Measurements from ENCODE around the gene CACUL1. TPM values are rescaled to one million over a fixed set of nuclear protein-coding genes. Genes with fewer than 3 reads are reported as not detected.
"Not testable (repeated sequence)": the region's sequence is repeated elsewhere in the genome, so short reads cannot be mapped to it uniquely, and the experiment has no call there.

Gene CACUL1
- polyA plus RNA-seq, 3 donors, result 4.1 to 8.7 (median 7.6) TPM

DNA sequence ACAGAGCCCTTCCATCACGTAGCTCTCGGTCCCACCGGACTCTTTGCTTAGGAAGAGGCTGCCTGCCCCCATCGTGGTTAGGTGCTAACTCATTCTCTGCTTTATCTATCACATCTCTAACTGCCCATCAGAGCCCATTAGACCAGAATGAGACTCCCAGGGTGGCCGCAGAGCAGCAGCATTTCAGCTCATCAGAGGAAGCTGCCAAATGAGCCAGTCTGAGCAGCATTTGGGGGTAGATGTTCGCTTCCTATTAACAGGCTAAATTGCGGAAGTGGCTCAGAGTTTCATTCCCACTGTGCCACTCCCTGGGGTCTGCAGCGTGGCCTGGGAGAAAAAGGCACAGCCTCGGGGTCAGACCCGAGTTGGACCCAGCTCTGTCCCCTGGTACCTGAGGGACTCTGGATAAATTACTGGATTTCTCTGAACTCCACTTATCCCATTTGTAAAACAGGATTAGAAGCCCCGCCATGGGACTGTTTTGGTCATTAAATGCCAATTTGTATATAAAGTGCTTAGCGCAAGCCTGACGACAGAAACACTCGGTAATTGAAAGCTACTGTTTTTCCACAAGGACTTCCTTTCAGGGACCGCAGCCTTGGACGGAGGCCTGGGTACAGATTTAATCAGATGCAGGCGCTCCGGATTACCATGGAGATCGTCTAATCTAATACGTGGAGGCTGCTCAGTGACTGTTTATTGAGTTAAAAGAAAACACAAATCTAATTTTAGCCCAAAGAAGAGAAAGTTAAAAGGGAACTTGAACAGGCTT lies 85.6 kb downstream of the CACUL1 start:
- H3K27ac ChIP-seq (ENCODE audit: low read depth, low read length), result no peak overlapping the region
- 17 to 22% (median 21%) methylated on average over 20 of the region's 20 CpGs for WGBS, 3 donors

DNA sequence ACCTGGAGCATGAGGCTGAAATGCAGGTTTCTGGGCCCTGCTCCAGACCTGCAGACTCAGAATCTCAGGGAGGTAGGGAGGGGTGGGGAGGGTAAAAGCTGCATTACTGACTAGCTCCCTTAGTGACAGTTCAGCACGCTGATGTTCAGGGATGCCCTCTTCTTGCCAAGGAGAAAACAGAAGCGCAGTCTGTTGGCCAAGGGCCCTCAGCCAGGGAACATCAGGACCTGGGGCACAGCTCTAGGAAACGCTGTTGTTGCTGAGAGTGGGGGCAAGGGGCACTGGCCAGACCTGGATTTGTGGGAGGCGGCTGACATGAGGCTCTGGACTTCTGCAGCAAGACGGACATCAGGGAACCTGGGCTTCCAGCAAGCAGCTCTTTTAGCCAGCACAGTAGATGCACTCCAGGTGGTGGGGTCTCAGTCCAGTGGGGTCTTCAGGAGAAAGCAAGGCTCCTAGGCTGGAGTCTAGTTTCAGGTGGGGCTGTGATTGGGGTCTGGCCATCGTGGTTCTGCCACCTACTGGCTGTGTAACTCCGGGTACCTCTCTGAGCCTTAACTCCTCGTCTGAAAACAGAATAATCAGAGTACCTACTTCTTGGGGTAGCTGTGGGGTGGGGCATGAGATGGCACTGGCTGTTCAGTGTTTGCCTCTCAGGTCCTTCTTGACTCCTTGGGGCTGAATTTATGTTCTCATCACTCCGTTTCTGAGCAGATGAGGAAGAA lies 86.4 kb downstream of the CACUL1 start:
- 60 to 64% (median 62%) methylated on average over 9 of the region's 9 CpGs for WGBS, 3 donors
- no peak overlapping the region for H3K27ac ChIP-seq (ENCODE audit: low read depth, low read length)

- no peak overlapping the region for H3K27ac ChIP-seq (ENCODE audit: low read depth, low read length)
- 44 to 91% (median 85%) methylated on average over 4 of the region's 4 CpGs for WGBS, 3 donors
Observed at GRCh38 chr10:118667732-118668131, 87.0 kb downstream of the CACUL1 start.

DNA sequence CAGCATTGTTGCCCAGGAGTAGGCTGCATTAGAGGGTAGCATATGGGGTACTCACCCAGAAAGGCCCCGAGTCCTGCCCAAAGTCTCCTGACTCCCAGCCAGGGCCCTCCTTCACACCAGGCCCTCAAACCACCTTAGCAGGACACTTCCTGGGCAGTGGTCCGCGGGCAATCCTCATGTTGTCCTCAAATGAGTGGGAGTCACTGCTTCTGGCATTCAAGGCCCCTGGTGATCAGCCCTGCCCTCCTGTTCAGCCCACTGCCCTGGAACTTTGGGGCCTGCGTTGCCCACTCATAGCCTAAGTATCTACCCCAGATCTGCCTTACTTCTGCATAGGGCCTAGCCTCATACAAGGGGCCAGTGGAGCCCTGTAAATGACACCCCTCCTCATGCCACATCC lies 88.4 kb downstream of the CACUL1 start:
- WGBS, 3 donors, result 84 to 100% (median 85%) methylated on average over 4 of the region's 4 CpGs

DNA sequence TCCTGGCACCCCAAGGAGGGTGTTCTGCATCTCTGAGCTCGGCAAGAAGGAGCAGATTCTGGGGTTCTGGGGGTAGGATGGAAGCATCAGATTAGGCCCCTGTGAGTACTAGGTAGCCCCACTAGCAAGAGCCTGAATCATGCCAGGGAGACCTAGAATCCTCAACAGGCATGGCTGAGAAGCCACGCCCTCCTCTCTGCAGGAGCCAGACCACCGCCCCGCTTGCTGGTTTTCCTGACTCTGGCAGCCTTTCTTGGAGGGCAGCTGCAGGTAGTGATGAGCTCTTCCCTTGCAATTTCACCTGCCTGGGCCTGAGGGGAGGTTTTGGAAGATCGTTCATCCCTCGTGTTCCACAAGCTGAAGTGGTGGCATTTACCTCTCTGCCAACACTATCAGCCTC lies 90.4 kb downstream of the CACUL1 start:
- no peak overlapping the region for H3K27ac ChIP-seq (ENCODE audit: low read depth, low read length)
- WGBS, 3 donors, result 54 to 70% (median 57%) methylated on average over 6 of the region's 6 CpGs

More for the DNA sequence above, 88.4 kb downstream of the CACUL1 start:
- no peak overlapping the region for H3K27ac ChIP-seq (ENCODE audit: low read depth, low read length)

GRCh38 chr10:118663176-118663575 lies 91.6 kb downstream of the CACUL1 start:
- WGBS, 3 donors, result 90 to 94% (median 93%) methylated on average over 3 of the region's 3 CpGs
- H3K27ac ChIP-seq (ENCODE audit: low read depth, low read length), result no peak overlapping the region

DNA sequence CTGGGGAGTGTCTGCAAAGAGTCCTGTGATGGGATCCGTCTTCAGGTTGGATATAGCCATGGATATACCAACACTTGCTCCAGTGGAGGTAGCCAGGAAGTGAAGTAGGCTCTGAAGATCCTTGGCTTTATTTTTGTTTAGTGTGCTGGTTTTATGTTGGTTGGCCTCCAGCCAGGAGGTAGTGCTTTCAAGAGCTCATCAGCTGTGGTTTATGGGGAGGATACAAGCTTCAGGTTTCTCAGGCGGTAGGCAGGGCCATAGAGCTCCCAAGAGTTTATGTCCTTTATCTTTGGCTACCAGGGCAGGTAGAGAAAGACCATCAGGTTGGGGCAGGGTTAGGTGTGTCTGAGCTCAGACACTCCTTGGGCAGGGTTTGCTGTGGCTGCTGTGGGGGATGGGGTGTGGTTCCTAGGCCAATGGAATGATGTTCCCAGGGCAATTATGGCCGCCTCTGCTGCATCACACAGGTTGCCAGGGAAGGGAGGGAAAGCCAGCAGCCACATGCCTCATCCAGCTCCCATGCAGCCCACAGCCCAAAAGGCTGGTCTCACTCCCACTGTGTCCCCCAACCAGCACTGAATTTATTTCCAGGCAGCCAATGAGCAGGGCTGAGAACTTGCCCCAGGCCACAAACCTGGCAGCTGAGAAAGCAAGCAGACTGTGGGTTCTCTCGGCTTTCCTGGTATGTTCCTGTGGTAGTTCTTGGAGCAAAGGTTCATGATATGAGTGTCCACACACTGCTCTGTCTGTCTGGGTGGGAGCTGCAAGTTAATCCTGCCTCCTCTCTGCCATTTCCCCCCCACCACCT lies 92.3 kb downstream of the CACUL1 start:
- WGBS, 3 donors, result 82 to 95% (median 86%) methylated on average over 4 of the region's 4 CpGs
- no peak overlapping the region for H3K27ac ChIP-seq (ENCODE audit: low read depth, low read length)

DNA sequence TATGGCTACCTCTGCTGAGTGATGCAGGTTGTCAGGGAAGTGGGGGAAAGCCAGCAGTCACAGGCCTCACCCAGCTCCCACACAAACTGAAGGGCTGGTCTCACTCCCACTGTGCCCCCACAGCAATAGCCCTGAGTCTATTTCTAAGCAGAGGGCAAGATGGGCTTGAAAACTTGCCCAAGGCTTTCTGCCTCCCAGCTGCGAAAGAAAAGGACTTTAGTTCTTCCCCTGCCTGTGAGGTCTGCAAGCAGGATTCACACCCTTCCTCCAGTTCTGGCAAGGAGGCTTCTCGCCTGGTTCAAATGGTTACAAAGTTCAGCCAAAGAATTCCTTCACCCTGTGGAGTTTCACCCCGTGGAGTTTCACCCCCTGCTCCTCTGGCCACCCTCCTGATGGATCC lies 96.0 kb downstream of the CACUL1 start:
- WGBS, 3 donors, result 50 to 76% (median 66%) methylated on average over 3 of the region's 3 CpGs
- no peak overlapping the region for H3K27ac ChIP-seq (ENCODE audit: low read depth, low read length)

DNA sequence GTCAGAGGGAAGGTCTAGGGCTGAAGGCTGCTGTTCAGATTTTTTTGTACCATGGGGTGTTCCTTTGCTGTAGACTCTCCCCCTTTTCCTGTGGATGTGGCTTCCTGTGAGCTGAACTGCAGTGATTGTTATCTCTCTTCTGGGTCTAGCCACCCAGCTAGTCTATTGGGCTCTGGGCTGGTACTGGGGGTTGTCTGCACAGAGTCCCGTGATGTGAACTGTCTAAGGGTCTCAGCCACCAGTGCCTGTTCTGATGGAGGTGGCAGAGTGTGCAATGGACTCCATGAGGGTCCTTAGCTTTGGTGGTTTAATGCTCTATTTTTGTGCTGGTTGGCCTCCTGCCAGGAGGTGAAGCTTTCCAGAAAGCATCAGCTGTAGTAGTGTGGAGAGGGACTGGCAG lies 96.6 kb downstream of the CACUL1 start:
- not testable (repeated sequence) for H3K27ac ChIP-seq (ENCODE audit: low read depth, low read length)
- 74 to 91% (median 78%) methylated on average over 1 of the region's 1 CpG for WGBS, 3 donors

DNA sequence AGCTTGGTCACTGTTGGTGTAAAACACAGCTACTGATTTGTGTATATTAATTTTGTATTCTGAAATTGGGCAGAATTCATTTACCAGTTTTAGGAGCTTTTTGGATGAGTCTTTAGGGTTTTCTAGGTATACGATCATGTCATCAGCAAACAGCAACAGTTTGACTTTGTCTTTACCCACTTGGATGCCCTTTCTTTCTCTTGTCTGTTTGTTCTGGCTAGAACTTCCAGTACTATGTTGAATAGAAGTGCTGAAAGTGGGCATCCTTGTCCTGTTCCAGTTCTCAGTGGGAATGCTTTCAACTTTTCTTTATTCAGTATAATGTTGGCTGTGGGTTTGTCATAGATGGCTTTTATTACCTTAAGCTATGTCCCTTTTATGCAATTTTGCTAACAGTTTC lies 109.5 kb downstream of the CACUL1 start:
- 81 to 92% (median 90%) methylated on average over 1 of the region's 1 CpG for WGBS, 3 donors
- not testable (repeated sequence) for H3K27ac ChIP-seq (ENCODE audit: low read depth, low read length)

DNA sequence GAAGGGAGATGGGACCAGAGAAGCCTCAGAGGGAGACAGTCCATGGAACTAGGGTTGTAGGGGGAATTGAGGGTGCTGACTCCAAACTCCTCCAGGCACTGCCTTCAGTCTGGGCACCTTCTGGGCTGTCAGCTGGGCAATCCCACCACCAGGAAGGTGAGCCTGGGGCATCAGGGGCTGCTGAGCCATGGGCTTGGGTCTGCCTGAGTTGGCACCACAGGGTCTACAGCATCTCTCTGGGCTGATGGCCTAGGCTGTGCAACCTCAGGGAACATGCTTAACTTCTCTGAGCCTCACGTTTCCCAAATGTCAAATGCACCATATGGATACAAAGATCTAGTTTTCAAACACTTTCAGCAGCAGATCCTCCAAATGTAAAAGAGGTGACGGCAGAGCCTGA lies 112.5 kb downstream of the CACUL1 start:
- no peak overlapping the region for H3K27ac ChIP-seq (ENCODE audit: low read depth, low read length)
- WGBS, 3 donors, result 76 to 85% (median 83%) methylated on average over 2 of the region's 2 CpGs

DNA sequence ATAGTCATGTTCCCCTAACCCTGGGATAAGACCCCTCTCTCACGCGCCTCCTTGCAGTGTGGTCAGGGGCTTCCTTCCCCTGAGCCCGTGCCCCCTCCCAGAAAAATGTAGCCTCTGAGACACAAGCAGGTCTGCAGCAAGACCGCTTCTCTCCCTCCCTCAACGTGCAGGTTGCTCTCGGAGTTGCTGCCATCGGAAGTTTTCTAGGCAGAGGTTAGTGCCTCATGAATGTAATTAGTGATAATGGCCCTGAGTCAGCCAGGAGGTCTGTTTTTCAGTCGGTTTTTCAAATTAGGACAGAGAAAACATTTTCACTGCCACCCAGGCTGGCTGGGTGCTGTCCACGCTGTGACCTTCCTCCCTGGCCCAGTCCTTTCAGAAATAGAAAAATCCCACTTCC lies 116.1 kb downstream of the CACUL1 start:
- H3K27ac ChIP-seq (ENCODE audit: low read depth, low read length), result no peak overlapping the region
- WGBS, 3 donors, result 76 to 77% (median 77%) methylated on average over 9 of the region's 9 CpGs

GRCh38 chr10:118635674-118636402 lies 118.9 kb downstream of the CACUL1 start:
- no peak overlapping the region for H3K27ac ChIP-seq (ENCODE audit: low read depth, low read length)
- whole genome bisulfite sequencing, 3 donors, result 69 to 82% (median 72%) methylated on average over 4 of the region's 4 CpGs

GRCh38 chr10:118633786-118634185 lies 121.0 kb downstream of the CACUL1 start:
- no peak overlapping the region for H3K27ac ChIP-seq (ENCODE audit: low read depth, low read length)
- 51 to 72% (median 69%) methylated on average over 7 of the region's 7 CpGs for WGBS, 3 donors

DNA sequence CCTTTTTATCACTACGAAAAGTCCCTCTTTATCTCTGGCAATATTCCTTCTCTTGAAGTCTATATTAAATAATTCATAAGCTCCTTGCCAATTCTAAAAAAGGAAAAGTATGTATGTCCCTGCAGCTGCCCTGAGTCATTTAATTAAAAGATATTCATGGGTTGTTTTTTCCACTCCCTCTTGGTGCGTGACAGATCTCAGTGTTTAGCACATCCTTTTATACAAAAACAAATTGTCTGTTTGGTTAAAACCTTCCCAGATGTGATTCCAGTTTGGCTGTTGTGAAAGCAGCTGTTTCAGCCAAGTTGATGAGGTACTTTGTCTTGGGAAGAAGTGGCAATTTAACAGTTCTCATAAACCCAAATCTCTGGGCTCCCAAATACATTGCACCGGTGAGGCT lies 125.6 kb downstream of the CACUL1 start:
- 45 to 53% (median 47%) methylated on average over 3 of the region's 3 CpGs for WGBS, 3 donors
- H3K27ac ChIP-seq (ENCODE audit: low read depth, low read length), result no peak overlapping the region

- H3K27ac ChIP-seq (ENCODE audit: low read depth, low read length), result no peak overlapping the region
Observed at GRCh38 chr10:118628397-118628796, 126.4 kb downstream of the CACUL1 start.

DNA sequence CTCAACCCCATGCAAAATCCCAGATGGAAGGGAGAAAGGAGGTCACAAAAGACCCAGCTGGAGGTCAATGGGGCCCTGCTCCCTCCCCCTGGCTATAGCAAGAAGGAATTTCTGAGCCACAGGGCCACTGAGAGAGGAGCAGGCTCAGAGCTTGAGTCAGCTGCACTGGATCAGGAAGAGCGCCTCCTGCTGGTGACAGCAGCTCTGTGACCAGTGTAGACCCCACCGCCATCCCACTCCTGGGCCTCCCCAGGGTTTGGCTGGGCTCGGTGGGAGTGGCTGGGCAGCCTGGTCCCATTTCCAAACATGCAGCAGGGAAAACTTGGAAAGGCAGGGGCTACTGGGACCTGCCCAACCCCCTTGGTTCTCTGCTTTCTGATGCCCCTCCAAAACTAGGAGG lies 127.8 kb downstream of the CACUL1 start:
- 60 to 69% (median 64%) methylated on average over 3 of the region's 3 CpGs for WGBS, 3 donors
- H3K27ac ChIP-seq (ENCODE audit: low read depth, low read length), result no peak overlapping the region
